Parathyroid adenoma (tissue), 2 donors: ENCODE results near the gene METTL16.

Experiments
- H2AFZ ChIP-seq: fragments of 300-600 bp; sonication (generic); one replicate; pipeline ENCODE4 v1.7.0; 2017; ENCODE audit warnings: antibody characterized with exemption, mild to moderate bottlenecking
- H3K27ac ChIP-seq: fragments of 300-600 bp; sonication (generic); one replicate; pipeline ENCODE4 v1.7.0; 2017
- H3K27me3 ChIP-seq: fragments of 300-600 bp; sonication (generic); one replicate; pipeline ENCODE4 v1.7.0; 2017; ENCODE audit warnings: low read length; ENCODE audit not compliant: control insufficient read depth, insufficient read depth
- H3K36me3 ChIP-seq: fragments of 300-600 bp; sonication (generic); one replicate; pipeline ENCODE4 v1.7.0; 2017; ENCODE audit warnings: low read length; ENCODE audit not compliant: control insufficient read depth, insufficient read depth
- H3K4me1 ChIP-seq: fragments of 300-600 bp; sonication (generic); one replicate; pipeline ENCODE4 v1.7.0; 2017; ENCODE audit warnings: control low read depth
- H3K4me2 ChIP-seq: fragments of 300-600 bp; sonication (generic); one replicate; pipeline ENCODE4 v1.7.0; 2017; ENCODE audit warnings: low read length
- H3K4me3 ChIP-seq: fragments of 300-600 bp; sonication (generic); one replicate; pipeline ENCODE4 v1.7.0; 2017; ENCODE audit warnings: low read depth, low read length
- H3K79me2 ChIP-seq: fragments of 300-600 bp; sonication (generic); one replicate; pipeline ENCODE4 v1.7.0; 2017; ENCODE audit warnings: control low read depth
- H3K9ac ChIP-seq: fragments of 300-600 bp; sonication (generic); one replicate; pipeline ENCODE4 v1.7.0; 2017; ENCODE audit warnings: mild to moderate bottlenecking
- H3K9me3 ChIP-seq: fragments of 300-600 bp; sonication (generic); one replicate; pipeline ENCODE4 v1.7.0; 2017; ENCODE audit warnings: low read length; ENCODE audit not compliant: control insufficient read depth
- TF ChIP-seq, protein P1 (sequence below): fragments of 300-600 bp; sonication (generic); IDR thresholded peaks from one replicate; pipeline ENCODE4 v1.7.0; 2017; ENCODE audit warnings: antibody characterized with exemption, mild to moderate bottlenecking
- donor health status: primary hyperparathyroidism.

Gene METTL16

GRCh38 chr17:2455956-2456355 lies 55.7 kb downstream of the METTL16 start:
- H3K36me3 ChIP-seq = no peaks in the 10 kb centered on the region
- no peak overlapping the region for H2AFZ ChIP-seq
- H3K4me1 ChIP-seq = no peaks in the 10 kb centered on the region
- no peaks in the 10 kb centered on the region for H3K9me3 ChIP-seq
- TF ChIP-seq, protein P1, sequence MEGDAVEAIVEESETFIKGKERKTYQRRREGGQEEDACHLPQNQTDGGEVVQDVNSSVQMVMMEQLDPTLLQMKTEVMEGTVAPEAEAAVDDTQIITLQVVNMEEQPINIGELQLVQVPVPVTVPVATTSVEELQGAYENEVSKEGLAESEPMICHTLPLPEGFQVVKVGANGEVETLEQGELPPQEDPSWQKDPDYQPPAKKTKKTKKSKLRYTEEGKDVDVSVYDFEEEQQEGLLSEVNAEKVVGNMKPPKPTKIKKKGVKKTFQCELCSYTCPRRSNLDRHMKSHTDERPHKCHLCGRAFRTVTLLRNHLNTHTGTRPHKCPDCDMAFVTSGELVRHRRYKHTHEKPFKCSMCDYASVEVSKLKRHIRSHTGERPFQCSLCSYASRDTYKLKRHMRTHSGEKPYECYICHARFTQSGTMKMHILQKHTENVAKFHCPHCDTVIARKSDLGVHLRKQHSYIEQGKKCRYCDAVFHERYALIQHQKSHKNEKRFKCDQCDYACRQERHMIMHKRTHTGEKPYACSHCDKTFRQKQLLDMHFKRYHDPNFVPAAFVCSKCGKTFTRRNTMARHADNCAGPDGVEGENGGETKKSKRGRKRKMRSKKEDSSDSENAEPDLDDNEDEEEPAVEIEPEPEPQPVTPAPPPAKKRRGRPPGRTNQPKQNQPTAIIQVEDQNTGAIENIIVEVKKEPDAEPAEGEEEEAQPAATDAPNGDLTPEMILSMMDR = no peak
- H3K9ac ChIP-seq = no peak overlapping the region
- H3K79me2 ChIP-seq = no peaks in the 10 kb centered on the region
- H3K27me3 ChIP-seq = no peaks in the 10 kb centered on the region
- H3K4me3 ChIP-seq = no peak overlapping the region
- no peak overlapping the region for H3K27ac ChIP-seq
- H3K4me2 ChIP-seq = no peak overlapping the region

- no peak overlapping the region for H3K27ac ChIP-seq
- H3K4me2 ChIP-seq = no peak overlapping the region
- H3K4me1 ChIP-seq = no peaks in the 10 kb centered on the region
- no peak overlapping the region for H2AFZ ChIP-seq
- TF ChIP-seq, protein P1 = no peak
- H3K36me3 ChIP-seq = no peaks in the 10 kb centered on the region
- no peaks in the 10 kb centered on the region for H3K79me2 ChIP-seq
- H3K27me3 ChIP-seq = no peaks in the 10 kb centered on the region
- H3K9ac ChIP-seq = no peak overlapping the region
- no peaks in the 10 kb centered on the region for H3K9me3 ChIP-seq
- no peak overlapping the region for H3K4me3 ChIP-seq
Observed at GRCh38 chr17:2453866-2454265, 57.8 kb downstream of the METTL16 start.

- Histone ChIP-seq H3K9ac (no peak overlapping the region), H3K4me2 (no peak overlapping the region), H3K27me3 (no peaks in the 10 kb centered on the region), H3K4me1 (no peaks in the 10 kb centered on the region), H3K27ac (no peak overlapping the region), H3K36me3 (no peaks in the 10 kb centered on the region), H3K9me3 (no peaks in the 10 kb centered on the region), H3K79me2 (no peaks in the 10 kb centered on the region), H3K4me3 (no peak overlapping the region), H2AFZ (no peak overlapping the region)
- TF ChIP-seq, protein P1 = no peak
Observed at GRCh38 chr17:2453325-2453724, 58.4 kb downstream of the METTL16 start.

DNA sequence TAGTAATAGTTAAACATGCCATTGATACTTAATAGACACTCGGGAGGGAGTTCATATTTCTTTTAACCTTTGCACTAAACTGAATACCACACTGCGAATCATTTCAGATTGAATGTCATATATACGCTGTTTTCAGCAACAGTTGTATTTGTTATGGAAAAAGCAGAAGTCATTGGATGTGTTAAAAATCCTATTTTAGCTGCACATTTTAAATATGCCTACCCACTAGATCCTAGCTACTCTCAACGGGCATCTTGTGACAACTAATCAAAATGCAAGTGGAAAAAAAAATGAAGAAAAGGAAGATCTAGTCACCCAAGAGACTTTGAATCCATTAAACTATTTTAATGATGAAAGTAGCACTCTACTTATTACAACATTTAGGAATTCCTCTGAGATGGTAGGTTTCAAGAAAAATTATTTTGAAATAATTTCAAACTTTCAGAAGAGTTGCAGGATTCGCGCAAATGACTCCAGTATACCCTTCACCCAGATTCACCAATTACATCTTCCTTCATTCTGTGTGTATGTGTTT lies 59.4 kb downstream of the METTL16 start:
- TF ChIP-seq, protein P1 = no peak
- Histone ChIP-seq H3K4me3 (no peak overlapping the region), H3K9me3 (no peaks in the 10 kb centered on the region), H2AFZ (no peak overlapping the region), H3K4me1 (no peaks in the 10 kb centered on the region), H3K36me3 (no peaks in the 10 kb centered on the region), H3K79me2 (no peaks in the 10 kb centered on the region), H3K27me3 (no peaks in the 10 kb centered on the region), H3K27ac (no peak overlapping the region), H3K9ac (no peak overlapping the region), H3K4me2 (no peak overlapping the region)

GRCh38 chr17:2450016-2450650 lies 61.6 kb downstream of the METTL16 start:
- H3K79me2 ChIP-seq = no peaks in the 10 kb centered on the region
- H3K4me1 ChIP-seq = no peaks in the 10 kb centered on the region
- H3K36me3 ChIP-seq = no peaks in the 10 kb centered on the region
- TF ChIP-seq, protein P1 = no peak
- H3K27me3 ChIP-seq = no peaks in the 10 kb centered on the region
- H3K4me2 ChIP-seq = no peak overlapping the region
- H3K4me3 ChIP-seq = no peak overlapping the region
- H3K27ac ChIP-seq = no peak overlapping the region
- H2AFZ ChIP-seq = no peak overlapping the region
- H3K9ac ChIP-seq = no peak overlapping the region
- no peaks in the 10 kb centered on the region for H3K9me3 ChIP-seq
